ENCODE data around the gene SRGAP2C. TPM values are rescaled to one million over a fixed set of nuclear protein-coding genes. Genes with fewer than 3 reads are reported as not detected.
"Not testable (repeated sequence)": the region's sequence is repeated elsewhere in the genome, so short reads cannot be mapped to it uniquely, and the experiment has no call there.

Gene SRGAP2C
- total RNA-seq, 1 donor from 2014 or later: 18.6 TPM

DNA sequence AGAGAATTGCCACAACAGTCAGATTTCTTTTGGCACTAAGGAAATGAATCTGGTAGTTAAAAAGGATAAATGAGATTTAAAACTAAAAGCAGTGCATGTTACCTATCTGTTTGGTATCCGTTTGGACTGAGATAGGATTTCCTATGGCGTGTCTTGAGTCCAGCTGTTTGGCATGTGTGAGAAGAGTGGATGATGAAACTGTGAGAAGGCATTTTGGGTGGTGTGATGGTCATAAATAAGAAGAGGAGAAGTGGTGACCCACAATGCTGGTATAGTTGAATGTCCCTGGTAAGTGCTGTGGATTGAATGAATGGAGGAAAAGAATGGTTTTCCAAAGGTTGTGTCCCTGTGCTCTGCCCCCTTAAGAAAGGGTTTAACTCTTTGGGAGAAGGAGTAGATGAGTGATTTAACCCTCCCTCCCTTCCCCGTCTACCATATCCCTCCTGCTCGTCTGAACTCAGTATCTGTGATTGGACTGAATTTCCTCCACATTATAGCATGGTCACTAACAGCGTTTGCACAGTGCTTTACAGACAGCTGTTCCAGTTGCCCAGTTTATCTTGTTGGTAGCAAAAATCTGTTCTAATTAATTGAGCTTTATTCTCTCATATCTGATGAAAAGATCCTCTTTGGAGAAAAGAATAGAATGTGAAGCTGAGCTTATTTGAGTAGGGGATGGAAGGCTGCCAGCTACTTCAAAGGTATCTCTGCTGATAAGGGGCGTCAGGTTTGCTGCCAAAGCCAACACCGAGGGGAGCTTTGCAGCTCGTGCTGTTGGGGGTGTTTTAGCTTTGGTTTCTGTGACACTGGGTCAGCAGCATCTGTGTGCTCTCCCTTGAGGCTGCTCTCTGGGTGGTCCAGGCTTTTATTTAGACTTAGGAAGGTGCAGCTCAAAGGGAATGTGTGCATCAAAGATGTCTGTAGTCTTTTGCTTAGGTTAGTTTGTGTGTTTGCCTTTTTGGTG lies 148.1 kb downstream of the SRGAP2C start:
- H3K4me1 ChIP-seq; H3K4me3 ChIP-seq; H3K9me3 ChIP-seq; H3K27me3 ChIP-seq; H3K27ac ChIP-seq; intact Hi-C loops (cut with DNase I); H3K36me3 ChIP-seq; DNase-seq (ENCODE audit: low spot score in 2 of 2): not testable (repeated sequence)

DNA sequence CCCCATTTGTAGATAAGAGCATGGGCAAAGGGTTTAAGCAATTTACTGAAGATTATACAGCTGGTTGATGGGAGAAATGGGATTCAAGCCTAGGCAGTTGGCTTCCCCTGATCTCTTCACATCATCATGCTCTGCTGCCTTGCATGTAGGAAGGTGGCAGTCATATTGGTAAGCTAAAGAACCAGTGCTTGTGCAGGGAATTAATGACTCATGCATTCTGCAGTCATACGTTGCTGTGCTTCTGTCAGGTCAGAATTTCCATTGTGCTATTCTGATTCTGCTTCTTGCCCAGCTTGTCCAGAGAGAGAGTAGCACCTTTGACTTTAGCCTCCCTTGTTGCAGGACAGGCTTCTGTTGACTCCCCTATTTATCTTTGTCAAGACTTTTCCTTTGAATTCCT lies 153.2 kb downstream of the SRGAP2C start:
- DNase-seq (ENCODE audit: low spot score in 2 of 2); H3K27me3 ChIP-seq; H3K4me3 ChIP-seq; H3K36me3 ChIP-seq; intact Hi-C loops (cut with DNase I); H3K4me1 ChIP-seq; H3K9me3 ChIP-seq; H3K27ac ChIP-seq: not testable (repeated sequence)

DNA sequence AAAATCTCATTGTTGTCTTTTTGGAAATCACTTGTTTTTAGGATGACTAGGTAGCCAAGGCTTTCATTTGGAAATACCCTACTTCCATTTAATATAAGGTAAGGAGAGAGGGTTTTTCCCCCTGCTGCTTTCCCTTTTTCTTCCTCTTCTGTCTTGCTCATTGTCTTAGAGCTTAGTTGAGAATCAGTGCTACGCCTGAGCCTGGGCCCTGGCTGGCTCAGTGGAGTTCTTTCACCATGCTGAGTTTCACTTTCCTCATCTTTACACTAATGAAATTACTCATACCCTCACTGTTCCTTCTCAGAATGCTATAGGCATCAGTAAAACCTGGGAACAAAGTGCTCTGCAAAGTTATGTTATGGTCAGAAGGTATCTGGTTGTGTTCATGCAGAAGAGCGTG lies 154.8 kb downstream of the SRGAP2C start:
- H3K4me3 ChIP-seq; H3K27ac ChIP-seq; DNase-seq (ENCODE audit: low spot score in 2 of 2); H3K4me1 ChIP-seq; H3K9me3 ChIP-seq; intact Hi-C loops (cut with DNase I); H3K27me3 ChIP-seq; H3K36me3 ChIP-seq: not testable (repeated sequence)

DNA sequence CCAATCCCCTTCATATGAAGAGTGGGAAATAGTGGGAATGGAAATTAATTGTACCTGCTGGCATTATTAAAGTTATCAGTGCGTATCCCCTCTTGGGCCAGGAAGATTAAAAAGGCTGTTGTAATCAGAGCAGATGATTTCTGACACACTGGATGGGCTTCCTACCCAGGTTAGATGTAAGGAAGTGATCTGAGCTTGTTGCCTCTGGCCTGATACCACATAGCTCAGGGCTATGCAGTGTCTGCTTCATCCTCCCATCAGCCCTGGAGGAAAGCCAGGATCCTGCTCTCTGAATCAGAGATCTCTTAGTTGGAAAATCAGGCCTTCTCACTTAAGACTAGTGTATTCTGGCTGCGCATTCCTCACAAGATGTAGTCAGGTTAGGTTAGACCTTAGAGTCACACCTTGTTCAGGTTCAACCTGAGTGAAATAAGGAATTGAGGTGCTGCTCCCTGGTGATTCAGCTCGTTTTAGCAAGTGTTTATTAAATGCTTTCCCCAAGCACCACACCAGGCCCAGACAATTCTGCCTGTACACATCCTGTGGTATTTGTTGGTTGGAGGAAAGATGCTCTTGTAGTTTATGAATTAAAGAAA lies 158.6 kb downstream of the SRGAP2C start:
- H3K9me3 ChIP-seq; DNase-seq (ENCODE audit: low spot score in 2 of 2); H3K27ac ChIP-seq; H3K27me3 ChIP-seq; H3K4me1 ChIP-seq; H3K4me3 ChIP-seq; intact Hi-C loops (cut with DNase I); H3K36me3 ChIP-seq: not testable (repeated sequence)

DNA sequence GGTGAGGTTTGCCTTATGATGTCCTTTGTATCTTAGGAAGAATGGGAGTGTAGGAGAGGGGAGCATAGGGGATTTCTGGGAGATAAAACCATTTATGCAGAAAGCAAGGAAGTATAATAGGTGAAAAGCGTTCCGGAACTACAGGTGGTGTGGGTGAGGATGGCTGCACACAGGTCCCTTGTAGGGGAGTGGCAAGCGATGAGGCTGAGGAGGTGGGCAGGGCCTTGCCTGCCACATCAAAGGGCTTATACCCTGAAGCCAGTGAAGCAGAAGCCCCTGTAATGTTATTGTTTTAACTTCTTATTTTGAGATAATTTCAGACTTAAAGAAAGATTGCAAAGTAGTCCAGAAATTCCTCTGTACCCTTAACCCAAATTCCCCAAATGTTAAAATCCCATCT lies 159.6 kb downstream of the SRGAP2C start:
- H3K27me3 ChIP-seq; DNase-seq (ENCODE audit: low spot score in 2 of 2); H3K9me3 ChIP-seq; intact Hi-C loops (cut with DNase I); H3K4me3 ChIP-seq; H3K4me1 ChIP-seq; H3K27ac ChIP-seq; H3K36me3 ChIP-seq: not testable (repeated sequence)

DNA sequence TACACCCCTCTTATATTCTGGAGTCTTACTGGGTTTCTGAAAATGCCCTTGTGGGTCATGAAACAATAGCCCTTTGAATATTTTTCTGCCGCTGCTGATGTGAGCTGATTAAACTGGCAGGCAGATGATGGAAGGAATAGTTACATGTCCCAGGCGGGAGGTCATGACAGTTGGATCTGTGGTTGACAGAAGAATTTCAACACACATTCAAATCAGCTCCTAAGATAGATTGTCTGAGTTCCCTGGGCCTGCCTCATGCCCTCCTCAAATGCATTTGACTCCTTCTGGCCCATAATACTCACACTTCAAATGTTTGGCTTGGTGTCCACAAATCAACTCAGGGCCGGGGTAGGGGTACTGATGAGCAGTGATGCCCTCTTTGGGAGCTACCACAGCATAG lies 161.9 kb downstream of the SRGAP2C start:
- H3K27me3 ChIP-seq; DNase-seq (ENCODE audit: low spot score in 2 of 2); H3K4me1 ChIP-seq; H3K9me3 ChIP-seq; H3K27ac ChIP-seq; H3K4me3 ChIP-seq; H3K36me3 ChIP-seq; intact Hi-C loops (cut with DNase I): not testable (repeated sequence)

DNA sequence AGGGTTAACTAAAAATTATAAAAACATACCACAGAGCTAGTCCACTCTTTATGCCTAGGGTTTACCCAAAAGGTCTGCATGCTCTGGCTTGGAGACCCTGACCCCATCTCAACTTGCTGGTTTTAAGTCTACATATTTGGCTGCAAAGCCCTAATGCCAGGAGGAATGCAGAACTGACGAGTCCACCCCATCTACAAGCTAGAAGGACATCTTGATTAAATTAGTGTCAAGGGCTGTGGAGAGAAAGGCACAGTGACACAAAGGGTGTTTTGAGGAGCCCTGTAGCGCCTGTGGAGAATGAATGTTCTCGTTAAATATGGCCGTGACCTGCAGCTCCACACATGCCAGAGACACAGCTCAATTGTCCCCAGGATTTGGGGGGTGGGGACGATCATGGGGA lies 162.7 kb downstream of the SRGAP2C start:
- H3K27me3 ChIP-seq; H3K9me3 ChIP-seq; H3K36me3 ChIP-seq; H3K4me1 ChIP-seq; H3K4me3 ChIP-seq; H3K27ac ChIP-seq; DNase-seq (ENCODE audit: low spot score in 2 of 2); intact Hi-C loops (cut with DNase I): not testable (repeated sequence)

DNA sequence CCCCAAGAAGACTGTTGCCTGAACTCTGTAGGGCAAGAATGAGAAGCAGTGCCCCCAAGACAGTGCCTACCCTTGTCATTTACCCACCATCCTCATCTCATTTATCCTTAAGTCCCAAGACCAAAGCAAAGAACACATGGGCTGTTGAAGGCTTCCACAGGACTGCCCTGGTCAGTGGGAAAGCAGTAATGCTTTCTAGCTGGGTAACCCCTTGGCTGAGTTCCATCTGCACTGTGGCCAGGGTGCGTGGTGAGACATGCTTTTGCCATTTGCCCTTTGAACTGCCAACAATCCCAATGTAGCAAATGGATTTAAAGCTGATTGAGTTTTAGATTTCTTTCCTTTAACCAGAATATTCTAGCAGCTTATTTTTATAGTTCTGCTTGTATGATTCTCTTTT lies 163.3 kb downstream of the SRGAP2C start:
- H3K9me3 ChIP-seq; H3K4me1 ChIP-seq; intact Hi-C loops (cut with DNase I); H3K36me3 ChIP-seq; H3K27me3 ChIP-seq; H3K4me3 ChIP-seq; DNase-seq (ENCODE audit: low spot score in 2 of 2); H3K27ac ChIP-seq: not testable (repeated sequence)

DNA sequence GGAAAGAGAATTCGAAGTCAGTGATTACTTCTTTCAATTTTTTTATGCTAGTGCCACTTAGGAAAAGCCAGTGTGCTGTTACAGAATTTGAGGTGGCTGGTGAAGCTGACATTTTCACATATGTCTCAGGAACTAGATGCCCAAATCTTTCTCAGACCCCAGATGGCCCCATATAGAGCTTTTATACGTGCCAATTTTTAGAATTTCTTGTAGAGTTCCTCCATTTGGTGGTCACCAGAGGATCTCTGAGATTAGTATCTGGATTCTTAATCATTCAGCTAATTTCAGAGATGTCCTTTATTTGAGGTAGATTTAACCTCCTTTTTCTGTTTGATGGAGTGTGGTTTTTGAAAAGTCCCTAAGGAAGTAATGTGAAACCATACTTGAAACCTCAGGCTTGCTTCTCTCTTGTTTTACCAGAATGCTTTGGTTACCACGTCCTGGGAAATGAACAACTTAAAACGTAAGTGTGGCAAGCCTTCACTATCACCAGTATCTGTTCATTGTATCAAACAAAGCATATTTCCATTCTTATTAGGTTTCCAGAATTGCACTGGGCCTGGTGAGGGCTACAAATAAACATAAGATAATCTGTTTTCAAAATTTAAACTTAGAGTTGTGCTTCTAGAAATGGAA lies 164.7 kb downstream of the SRGAP2C start:
- DNase-seq (ENCODE audit: low spot score in 2 of 2); intact Hi-C loops (cut with DNase I): not testable (repeated sequence)

DNA sequence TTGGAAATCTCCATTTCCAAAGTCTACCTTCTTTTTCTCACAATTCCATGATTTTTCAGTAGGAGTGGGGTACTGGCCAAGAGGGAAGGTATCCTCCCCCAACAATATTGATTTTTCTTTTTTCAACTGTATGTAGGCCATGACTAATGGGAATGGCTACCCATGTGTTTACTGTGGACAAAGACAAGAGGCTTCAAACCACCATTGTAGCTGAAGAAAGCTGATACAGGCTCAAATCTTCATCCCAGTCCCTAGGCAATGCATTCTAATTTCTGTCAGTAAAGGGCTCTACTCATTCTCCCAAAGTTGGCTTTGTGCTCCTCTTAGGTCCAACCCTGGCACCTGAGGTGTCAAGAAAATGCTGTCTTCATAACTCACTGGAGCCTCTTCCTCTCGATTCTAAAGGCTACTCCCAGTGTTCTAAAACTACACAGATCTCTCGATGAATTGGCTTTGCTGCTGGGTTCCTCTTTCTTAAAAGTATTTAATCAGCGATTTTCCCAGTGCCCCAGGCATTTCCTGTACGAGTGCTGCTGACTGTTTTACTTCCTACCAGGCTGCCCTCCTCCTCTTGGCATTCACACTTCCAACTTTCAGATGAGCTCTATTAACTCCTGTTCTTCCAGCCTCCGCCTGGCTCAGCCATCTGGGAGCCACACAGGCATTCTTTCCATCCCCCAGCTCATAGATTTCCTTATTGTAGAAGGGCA lies 171.1 kb downstream of the SRGAP2C start:
- H3K27me3 ChIP-seq; H3K4me3 ChIP-seq; DNase-seq (ENCODE audit: low spot score in 2 of 2); H3K4me1 ChIP-seq; intact Hi-C loops (cut with DNase I); H3K27ac ChIP-seq; H3K36me3 ChIP-seq; H3K9me3 ChIP-seq: not testable (repeated sequence)

More for the DNA sequence above, 164.7 kb downstream of the SRGAP2C start:
- H3K4me3 ChIP-seq, H3K27ac ChIP-seq, H3K36me3 ChIP-seq, H3K27me3 ChIP-seq, H3K4me1 ChIP-seq, H3K9me3 ChIP-seq: not testable (repeated sequence)

DNA sequence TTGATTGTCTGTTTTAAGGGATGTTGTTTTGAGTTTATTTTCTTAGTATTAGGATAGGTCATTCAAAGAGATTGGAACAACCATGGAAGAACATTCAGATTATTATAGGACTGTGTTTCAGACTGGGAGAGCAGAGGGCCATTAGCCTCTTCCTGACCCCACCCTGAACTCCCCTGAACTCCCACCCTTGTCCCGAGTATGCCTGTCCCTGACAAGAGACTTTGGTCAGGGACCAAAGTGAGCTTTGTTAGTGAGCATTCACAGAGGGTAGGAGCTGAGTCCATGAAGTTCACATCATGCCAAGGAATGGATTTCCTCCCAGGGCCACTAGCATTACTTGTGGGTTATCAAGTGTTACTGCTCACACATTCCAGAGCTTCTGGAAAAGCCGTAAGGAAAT lies 172.0 kb downstream of the SRGAP2C start:
- intact Hi-C loops (cut with DNase I); DNase-seq (ENCODE audit: low spot score in 2 of 2); H3K4me1 ChIP-seq; H3K4me3 ChIP-seq; H3K27ac ChIP-seq; H3K36me3 ChIP-seq; H3K9me3 ChIP-seq; H3K27me3 ChIP-seq: not testable (repeated sequence)

DNA sequence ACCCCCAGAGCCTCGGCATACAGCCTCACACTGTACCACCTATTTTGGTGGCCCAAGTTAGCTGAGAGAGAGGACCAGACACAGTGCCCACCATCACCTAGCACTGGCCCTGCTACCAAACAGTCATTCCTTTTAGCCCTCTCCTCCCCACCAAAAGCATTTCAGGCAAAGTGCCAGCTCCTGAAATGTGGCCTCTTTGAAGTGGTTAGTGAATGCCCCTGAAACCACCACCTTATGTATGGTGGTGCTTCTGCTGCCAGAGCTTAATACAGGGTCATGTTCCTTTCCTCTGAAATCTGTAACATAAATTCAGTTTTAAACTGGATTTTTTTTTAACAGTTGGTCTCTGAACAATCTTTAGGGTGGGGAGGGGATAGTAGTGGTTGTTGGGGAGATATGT lies 175.8 kb downstream of the SRGAP2C start:
- intact Hi-C loops (cut with DNase I); DNase-seq (ENCODE audit: low spot score in 2 of 2); H3K36me3 ChIP-seq; H3K9me3 ChIP-seq; H3K4me3 ChIP-seq; H3K27ac ChIP-seq; H3K4me1 ChIP-seq; H3K27me3 ChIP-seq: not testable (repeated sequence)

DNA sequence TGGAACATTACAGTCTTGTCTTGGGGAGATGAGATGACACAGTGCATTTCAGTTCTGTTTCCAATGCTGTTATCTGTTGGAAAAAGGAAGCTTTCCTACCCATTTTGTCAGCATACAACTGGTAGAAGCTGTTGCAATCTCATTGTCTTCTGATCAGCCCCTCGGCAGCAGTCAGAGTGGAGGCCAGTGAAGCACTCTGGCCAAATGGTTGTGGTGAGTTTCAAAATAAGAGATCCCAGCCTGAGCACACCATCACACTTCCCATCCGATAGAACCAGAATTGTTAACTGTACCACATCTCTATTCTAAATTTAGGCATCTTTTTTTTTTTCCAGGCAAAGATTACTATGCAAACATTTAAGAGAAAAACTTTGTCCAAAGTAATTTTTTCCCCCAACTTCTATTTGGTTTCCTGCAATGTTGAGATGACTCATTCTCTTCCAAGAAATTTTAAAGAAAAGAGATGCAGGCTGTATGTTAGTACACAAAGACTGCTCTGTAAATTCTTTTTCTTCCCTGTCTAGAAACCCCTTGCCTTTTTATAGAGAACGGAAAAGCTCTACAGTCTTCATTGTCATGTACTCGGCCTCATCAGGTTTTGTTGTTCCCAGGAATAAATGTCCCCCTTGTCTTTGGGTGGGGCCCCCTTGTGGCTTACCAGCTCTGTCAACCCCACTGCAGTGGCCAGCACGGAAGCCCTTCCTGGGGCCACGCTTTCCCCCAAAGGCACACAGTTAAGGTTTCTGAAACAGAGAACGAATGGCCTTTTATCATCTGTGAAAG lies 176.9 kb downstream of the SRGAP2C start:
- H3K4me1 ChIP-seq; H3K9me3 ChIP-seq; H3K27me3 ChIP-seq; H3K36me3 ChIP-seq; H3K27ac ChIP-seq; intact Hi-C loops (cut with DNase I); DNase-seq (ENCODE audit: low spot score in 2 of 2); H3K4me3 ChIP-seq: not testable (repeated sequence)

Data from ascending aorta (tissue), 2 donors.